Fibroblast of gingiva (primary cell): ENCODE results near the gene GPM6B.
"Not testable (repeated sequence)": the region's sequence is repeated elsewhere in the genome, so short reads cannot be mapped to it uniquely, and the experiment has no call there.

ENCODE experiments used
- DNase-seq: peaks from one replicate; pipeline ENCODE4 v3.0.0-alpha.2; 2011; ENCODE audit warnings: low read depth

GPM6B gene

DNA sequence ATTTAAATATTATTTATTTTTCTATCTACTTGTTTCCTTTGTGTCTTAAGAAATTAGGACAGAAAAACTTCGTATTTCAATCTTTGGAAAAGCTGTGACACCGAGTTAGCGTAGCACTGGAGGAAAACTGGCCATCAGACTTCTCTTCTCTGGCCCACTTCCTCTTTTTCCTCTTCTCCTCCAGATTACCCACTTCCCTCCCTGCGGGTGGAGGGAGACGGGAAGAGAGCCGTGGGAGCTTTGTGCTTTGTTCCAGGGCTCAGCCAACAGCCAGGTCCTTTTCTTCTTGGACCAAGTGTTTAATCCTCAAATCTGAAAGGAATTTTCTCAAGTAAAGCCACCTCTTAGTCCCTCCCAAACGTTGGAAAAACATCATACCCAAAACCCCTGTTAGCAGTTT is 52.6 kb downstream of the GPM6B start:
- no peak for DNase-seq

DNA sequence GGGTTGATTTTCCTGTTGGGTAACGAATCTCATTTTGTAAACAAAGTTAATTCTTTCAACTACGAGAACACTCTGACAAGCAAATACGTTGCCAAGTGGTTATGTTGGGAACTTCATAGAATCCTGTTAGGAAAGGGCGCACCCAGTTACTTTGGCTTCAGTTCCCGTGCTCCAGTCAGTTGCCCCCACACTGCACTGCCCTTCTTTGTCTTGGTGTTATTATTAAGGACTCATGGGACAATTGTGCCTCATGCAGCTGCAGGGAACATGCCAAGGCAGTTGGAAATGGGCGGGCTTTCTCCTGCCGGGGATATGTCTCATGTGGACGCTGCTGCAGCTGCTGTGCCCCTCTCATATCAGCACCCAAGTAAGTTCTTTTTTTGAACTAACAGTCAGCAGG is 53.4 kb downstream of the GPM6B start:
- peak; percentile 30 for DNase-seq

DNA sequence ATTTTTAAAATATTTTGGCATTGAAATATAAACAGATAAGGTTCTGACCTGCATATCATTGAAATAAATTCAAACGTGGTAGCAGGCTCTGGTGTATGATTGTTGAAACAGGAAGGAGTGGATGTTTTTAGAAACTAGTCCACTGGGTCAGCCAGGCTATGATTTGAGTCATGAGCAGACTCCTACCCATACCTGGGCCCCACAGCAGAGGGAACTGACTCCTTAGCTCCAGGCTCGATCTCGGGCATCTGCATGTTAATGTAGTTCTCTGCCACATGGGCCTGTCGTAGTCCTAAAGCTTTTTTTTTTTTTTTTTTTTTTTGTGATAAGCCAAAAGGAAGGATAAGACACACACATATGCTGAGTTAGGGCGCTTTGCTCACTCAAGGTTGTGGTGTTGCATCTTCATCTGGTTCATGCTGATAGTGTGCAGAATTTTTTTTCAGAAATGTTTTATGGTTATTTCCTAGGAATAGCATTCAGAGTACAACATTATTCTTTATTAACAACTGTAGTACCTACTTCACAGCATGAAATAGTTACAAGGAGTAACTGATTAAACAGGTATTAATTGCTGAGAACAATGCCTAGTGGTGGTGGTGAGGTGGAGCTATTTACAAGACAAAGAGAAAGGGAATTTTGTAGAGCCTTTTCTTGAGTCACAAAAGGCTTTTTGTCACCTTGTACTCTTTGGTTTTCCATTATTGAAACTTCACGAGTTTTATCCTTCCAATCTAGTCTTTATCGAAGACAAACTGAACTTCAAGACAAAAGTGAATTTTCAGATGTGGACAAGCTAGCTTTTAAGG is 55.1 kb downstream of the GPM6B start:
- DNase-seq: peak; percentile 27

DNA sequence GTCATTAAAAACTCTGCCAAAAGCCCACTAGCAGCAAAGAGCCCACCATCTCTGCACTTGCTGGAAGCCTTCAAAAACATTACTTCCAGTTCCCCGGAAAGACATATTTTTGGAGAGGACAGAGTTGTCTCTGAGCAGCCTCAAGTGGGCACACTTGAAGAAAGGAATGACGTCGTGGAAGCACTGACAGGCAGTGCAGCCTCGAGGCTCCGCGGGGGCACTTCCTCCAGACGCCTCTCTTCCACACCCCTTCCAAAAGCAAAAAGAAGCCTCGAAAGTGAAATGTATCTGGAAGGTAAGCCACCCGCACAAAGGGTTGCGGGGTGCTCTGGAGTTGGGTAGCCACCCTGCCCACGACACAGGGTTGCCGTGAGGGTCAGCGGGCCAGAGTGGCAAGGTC is 56.5 kb downstream of the GPM6B start:
- DNase-seq: no peak

DNA sequence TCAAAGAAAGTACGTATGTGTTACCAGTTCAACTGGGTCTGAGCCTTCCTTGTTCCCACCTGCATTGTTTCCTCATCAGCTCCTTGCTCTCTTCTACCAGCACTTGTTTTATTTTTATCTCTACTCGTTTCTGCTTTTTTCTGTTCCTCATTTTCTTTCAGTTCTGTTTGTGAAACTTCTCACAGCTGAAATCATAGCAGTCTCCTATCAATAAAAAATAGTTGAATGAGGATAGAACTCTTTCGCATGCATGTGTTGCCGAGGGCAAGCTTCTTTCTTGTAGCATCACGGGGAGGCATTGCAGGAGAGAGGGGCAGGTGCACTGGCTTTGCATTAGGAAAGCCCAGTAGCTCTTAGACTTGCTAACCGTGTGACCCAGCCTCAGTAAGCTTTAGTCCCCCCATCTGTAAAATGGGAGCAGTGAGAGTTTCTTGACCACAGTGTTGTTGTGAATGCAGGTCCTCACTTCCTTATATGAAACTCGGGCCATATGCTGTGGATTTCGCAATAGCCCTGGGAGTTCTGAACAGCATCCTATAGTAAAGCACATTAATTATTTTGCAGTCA is 57.7 kb downstream of the GPM6B start:
- DNase-seq: no peak

DNA sequence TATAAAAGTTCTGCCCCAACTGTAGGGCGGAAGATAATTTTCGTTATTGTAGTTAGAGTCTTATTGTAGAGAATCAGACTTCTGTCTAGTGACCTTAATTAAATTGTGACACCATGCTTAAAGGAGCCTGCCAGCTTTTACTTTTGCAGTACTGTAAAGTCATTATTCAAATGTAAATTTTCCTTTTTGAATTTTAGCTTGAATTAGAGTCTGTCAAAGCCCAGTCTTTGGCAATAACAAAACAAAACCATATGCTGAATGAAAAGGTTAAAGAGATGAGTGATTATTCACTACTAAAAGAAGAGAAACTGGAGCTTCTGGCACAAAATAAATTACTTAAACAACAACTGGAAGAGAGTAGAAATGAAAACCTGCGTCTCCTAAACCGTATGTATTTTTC is 60.5 kb downstream of the GPM6B start:
- no peak for DNase-seq

DNA sequence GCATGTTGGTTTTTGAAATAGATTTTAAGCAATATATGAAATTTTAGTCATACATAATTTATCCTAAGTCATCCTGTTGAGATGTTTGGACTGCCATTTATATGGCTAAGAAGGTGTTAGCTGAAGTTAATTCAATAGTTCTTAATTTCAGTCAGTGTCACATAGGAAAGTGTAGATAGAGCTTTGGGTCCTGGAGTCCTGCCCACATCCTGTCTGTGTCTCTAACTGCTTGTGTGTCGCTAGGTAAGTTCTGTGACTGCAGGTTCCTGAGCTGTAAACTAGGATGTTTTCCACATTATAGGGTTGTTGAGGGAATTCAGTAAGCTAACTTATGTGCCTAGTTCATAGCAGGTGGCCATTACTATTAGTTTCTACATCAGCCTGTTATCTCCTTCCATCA is 61.6 kb downstream of the GPM6B start:
- DNase-seq: no peak

DNA sequence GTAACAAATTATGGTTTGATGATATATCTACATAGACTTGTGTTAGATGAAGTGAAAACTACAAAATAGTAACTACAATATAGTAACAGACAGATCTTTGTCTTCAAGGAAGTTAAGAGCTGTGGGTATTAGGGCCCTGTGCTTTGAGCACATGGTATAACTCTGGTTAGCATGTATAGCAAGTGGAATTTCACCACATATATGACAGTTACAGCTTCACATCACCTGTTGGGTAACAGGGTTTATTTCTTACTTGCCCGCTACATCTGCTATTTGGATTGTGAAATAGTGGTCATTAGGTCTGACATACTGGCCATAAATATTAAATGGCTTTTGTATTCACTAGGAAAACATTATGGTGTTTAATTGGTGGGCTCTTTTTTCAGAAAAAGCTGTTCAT is 62.1 kb downstream of the GPM6B start:
- DNase-seq: no peak

DNA sequence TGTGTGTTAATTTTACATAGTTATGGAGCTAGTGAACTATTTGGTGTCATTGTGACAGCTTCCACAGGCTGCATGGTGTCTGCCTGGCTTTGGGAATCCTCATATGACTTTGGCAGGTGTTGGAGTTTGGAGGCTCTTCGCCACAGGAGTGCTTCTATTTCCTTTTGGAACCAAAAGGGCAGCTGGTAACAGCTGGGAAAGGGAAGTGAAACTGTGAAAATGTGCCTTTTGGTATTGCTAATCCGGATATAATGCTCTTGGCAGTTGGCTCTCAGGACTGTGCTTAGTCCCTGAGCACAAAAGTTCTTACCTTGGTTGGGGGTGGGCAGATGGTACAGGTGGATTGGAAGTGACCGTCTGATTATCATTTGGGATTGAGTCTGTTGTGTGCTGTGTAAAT is 64.2 kb downstream of the GPM6B start:
- no peak for DNase-seq

DNA sequence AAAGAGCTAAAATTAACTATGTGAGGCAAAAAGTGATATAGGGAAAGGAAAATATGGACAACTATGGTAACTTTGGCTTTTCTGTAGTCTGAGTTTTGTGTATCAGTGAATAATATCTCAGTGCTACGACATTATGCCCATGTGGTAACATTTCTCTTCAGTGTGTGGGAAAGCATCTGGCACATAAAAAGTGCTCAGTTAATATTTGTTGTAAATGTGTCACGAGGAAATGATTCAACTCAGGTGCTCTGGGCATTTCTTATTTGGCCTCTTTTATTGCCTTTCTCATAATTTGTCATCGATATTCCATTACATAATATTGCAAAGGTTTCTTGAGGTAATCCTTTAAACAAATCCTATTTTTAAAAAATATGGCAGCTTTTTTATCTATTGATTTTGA is 64.8 kb downstream of the GPM6B start:
- no peak for DNase-seq

DNA sequence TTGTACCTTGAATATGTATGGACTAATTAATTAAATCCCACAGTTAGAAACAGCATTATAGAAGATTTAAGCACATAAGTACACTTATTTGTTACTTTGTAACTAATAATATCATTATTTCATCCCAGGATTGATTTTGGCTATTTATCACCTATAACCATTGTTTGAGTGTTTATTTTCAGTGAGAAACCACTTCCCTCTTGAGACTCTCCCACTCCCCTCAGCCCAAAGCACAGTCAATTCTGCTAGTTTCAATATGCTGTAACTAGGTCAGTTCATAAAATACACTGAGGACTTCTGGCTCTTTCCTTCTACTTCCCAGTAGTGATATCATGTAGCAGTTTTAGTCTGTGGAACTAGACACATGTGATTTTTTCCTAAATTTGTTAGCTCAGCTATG is 66.1 kb downstream of the GPM6B start:
- DNase-seq: no peak

DNA sequence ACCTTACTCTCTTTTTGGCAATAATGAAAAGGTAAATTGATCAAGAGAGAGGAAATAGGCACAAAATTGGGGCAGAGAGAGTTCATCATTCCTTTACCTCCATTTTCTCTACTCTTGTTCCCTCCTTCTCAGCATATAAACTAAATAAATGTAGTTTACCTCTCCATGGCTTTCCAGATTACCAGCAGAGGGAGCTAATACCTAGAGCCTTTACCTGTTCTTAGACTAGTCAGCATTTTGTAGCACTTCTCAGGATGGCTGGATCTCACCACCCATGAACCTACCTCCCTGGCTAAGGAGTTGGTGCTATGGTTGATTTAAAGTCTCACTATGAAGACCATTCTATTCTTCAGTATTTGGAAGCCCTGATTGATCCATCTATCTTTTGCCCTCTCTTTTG is 66.7 kb downstream of the GPM6B start:
- peak; percentile 16 for DNase-seq

DNA sequence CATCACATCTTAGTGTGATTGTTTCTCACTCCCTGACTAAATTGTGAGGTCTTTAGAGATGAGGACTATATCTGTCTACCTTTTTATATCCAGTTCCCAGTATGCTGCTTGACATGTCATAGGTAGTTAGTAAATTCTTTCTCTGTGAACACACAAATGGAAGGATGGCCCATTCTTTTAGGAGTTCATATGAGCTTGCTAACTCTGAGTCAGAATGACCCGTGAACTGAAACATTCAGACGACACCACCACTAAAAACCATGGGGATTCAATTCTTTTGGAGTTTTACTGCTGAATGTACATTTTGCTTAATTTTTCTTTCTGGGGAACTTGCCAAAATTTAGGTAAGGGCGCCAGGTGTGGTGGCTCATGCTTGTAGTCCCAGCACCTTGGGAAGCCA is 68.4 kb downstream of the GPM6B start:
- no peak for DNase-seq

DNA sequence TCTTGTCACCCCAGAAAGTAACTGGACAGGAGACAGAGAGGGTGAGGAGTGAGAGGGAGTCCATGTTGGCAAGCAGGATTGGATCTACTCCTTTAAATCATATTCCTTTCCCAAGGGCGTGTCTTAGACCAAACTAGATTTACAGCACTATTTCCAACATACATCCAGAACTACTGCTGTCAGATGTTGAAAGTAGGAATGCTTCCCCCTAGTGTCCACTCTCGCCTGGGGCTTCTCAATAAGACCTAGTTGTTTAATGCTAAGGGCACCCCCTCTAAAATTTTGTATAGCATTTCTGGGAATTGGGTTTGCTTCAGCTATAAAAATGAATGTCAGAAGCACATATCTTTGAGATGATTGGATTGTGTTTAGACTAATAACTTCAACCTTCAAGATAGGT is 69.1 kb downstream of the GPM6B start:
- no peak for DNase-seq

DNA sequence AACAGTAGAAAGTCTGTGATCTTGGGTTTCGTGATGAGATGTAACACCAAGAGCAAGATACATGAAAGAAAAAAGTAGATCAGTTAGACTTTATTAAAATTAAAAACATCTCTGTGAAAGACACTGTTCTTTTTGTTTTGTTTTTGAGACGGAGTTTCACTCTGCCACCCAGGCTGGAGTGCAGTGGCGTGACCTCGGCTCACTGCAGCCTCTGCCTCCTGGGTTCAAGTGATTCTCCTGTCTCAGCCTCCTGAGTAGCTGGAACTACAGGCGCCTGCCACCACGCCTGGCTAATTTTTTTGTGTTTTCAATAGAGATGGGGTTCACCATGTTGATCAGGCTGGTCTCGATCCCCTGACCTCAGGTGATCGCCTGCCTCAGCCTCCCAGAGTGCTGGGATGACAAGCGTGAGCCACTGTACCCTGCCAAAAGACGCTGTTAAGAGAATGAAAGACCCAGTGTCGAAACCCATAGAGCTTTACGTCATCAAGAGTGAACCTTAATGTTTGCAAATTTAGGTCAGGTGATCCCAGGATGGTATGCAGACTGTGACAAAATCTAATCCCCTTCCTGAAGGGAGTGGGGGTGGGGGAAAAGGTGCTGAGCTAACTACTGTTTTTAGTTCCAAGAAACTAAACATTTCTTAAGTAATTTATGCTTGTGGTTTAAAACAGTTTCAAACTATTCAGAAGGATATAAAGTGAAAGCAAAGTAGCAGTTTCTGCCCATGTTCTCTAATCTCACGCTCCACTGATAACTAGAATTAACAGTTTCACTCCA is 74.3 kb downstream of the GPM6B start:
- DNase-seq: peak; percentile 13

DNA sequence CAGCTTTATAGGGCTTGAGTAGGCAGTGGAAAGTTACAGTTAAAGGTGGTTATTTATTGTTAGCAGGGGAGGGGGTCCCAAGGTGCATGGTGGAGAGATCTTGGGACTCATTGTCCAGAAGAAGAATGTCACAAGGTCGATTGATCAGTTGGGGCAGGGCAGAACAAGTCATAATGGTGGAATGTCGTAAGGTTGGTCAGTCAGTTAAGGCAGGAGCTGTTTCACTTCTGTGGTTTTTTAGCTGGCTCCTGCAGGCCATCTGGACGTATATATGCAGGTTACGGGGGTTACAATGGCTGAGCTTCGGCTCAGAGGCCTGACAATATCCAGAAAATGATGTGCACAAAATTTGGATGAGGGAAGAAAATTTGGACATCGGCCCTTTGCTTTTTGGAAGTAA is 75.2 kb downstream of the GPM6B start:
- no peak for DNase-seq

DNA sequence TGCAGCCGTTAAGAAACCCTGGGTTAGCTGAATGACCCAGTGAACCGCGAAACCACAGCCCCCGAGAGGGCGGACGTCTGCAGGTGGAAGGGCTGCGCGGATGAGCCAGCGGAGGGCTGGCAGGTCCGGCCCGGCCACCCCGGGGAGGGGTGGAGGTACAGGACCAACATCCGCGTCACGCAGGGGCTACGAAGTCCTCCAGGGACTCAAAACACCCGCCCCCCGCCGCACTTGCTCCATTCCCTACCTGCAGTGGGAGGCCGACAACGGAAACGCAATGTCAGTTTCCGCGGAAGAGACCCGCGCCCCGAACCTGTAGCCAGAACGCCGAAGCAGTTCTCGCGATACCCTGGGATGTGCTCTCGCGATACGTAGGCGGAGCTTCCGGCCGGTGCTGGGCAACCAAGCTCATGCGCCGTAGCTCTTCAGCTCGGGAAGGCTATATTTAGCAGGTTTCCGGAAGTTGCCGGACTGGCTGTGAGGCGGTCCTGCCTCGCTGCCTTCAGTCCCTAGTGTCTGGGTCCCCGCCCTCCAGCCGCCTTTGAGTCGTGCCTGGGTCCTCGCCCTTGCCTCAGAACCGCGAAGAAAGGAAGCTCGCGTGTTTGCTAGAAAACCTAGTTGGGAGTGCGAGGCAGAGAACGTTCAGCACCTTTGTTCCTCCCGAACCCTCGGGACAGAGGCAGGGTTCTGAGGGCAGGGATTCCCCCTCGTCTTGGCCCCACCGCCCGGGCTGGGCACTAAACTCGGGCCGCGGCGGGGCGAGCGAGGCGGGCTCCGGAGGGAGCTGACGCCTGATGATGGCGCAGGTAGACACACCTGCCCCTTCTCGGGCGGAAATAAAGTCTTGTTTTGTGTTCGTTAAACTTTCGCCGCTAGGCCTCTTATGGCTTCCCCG is 82.4 kb downstream of the GPM6B start, which contains the start of the genes OFD1 and TRAPPC2:
TSS of gene OFD1 (plus strand) at position 471 of the 895 bp plus-strand sequence. CDS start at position 795, 324 bp downstream.
TSS of gene TRAPPC2 (minus strand) at position 343 of the 895 bp plus-strand sequence. CDS start 14,657 bp downstream, outside the sequence.
- DNase-seq: peak; percentile 94

DNA sequence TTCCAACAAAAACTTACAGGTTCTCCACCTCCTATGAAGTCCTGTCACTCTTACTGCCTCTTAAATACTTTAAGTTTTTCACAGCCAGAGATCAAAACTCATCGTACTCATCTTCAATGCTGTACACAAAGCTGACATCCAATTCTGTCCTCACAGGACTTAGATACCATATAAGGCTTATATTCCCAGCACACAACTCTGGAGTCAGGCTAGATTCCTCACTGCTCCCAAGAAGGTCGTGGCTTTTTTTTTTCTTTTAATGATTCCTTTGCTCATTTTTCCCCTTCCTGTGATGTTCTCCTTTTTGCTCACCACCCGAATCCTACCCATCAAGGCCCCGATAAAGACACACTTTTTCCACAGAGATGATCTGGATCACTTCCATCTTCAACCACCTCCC is 83.4 kb downstream of the GPM6B start:
- no peak for DNase-seq

DNA sequence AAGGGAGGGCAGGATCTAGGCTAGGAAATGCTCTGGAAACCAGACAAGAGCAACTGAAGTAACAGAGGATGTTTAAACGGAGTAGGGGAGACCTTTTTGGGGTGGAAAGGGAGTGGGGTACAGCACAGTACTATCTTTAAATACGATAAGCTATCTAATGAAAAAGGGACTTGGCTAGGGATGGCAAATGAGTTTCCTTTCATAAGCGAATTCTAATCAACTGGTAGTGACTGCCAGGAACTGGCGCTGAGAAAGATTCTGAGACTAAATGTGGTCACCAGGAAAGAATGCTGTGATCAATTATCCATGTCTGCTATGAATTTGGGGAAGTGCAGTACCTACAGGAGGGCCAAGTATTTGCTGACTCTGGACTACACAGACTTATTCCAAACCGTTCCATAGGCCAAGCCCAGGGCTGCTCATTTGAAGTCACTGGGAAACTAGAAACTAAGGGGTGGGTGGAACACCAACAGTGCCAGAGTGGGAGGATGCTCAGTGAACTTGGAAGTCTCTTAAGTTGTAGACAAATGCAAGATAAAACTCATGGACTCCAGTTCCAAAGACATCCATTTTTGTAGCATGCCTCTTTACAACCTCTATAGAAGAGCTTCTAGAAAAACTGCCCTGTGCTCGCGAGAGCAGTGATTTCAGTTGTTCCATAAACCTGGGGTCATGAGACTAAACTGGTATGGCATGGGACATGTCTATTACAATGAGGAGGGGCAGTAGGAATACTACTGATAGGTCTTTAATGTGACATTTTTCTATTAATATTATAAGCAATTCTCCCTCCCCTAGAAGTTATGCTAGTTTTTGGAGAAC is 84.4 kb downstream of the GPM6B start:
- peak; percentile 24 for DNase-seq

DNA sequence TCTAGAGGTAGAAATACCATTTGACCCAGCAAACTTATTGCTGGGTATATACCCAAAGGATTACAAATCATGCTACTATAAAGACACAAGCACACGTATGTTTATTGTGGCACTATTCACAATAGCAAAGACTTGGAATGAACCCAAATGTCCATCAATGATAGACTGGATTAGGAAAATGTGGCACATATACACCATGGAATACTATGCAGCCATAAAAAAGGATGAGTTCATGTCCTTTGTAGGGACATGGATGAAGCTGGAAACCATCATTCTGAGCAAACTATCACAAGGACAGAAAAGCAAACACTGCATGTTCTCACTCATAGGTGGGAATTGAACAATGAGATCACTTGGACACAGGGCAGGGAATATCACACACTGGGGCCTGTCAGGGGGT is 86.4 kb downstream of the GPM6B start:
- not testable (repeated sequence) for DNase-seq

DNA sequence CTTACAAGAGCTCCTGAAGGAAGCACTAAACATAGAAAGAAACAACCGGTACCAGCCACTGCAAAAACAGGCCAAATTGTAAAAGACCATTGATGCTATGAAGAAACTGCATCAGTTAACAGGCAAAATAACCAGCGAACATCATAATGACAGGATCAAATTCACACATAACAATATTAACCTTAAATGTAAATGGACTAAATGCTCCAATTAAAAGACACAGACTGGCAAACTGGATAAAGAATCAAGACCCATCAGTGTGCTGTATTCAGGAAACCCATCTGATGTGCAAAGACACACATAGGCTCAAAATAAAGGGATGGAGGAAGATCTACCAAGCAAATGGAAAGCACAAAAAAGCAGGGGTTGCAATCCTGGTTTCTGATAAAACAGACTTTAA is 90.3 kb downstream of the GPM6B start:
- not testable (repeated sequence) for DNase-seq
